Measurements from ENCODE around the gene USP5.

USP5 gene, protein sequence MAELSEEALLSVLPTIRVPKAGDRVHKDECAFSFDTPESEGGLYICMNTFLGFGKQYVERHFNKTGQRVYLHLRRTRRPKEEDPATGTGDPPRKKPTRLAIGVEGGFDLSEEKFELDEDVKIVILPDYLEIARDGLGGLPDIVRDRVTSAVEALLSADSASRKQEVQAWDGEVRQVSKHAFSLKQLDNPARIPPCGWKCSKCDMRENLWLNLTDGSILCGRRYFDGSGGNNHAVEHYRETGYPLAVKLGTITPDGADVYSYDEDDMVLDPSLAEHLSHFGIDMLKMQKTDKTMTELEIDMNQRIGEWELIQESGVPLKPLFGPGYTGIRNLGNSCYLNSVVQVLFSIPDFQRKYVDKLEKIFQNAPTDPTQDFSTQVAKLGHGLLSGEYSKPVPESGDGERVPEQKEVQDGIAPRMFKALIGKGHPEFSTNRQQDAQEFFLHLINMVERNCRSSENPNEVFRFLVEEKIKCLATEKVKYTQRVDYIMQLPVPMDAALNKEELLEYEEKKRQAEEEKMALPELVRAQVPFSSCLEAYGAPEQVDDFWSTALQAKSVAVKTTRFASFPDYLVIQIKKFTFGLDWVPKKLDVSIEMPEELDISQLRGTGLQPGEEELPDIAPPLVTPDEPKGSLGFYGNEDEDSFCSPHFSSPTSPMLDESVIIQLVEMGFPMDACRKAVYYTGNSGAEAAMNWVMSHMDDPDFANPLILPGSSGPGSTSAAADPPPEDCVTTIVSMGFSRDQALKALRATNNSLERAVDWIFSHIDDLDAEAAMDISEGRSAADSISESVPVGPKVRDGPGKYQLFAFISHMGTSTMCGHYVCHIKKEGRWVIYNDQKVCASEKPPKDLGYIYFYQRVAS

DNA sequence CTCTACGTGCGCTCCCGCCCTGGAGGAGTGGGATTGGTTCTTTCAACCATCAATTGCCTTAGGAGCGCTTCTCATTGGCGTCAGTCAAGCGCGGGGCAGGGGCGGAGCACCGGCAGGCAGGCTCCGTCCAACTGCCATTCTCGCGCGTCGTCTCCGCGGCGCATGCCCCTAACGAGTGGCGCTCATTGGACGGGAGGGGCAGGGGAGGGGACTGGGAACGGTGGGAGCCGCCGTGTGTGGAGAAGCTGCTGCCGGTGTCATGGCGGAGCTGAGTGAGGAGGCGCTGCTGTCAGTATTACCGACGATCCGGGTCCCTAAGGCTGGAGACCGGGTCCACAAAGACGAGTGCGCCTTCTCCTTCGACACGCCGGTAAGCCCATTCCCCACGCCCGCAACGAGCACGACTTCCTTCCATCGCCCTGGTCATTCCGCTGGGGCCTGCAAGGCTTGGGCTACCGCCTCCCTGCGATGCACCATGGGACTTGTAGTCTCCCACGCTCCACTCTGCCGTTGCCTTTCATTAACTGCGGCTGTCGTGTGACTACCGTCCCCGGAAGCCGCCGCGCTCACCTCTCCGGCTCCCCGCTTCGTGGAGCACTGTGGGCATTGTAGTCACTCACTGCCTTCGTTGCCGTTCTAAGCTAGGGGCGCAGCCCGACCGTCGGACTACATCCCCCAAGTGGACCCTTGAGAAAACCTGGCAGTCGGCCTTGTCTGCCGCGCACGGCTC lies at the start of gene USP5:
Gene USP5, plus strand, starts transcription at position 230 of the 730 bp plus-strand sequence. Its CDS starts 30 bp downstream, at position 260.
- Mint-ChIP-seq H3K4me3 (peak within 1 kb of the TSS; percentile 89), H3K27me3 (no peaks in the 10 kb centered on the region), H3K36me3 (ENCODE audit: low read depth) (peaks cover 78% of the 10 kb centered on the region), H3K27ac (peak within 1 kb of the TSS; percentile 98), H3K4me1 (ENCODE audit: low read depth) (peaks cover 38% of the 10 kb centered on the region), H3K9me3 (no peaks in the 10 kb centered on the region)
- peak; percentile 97 for DNase-seq

DNA sequence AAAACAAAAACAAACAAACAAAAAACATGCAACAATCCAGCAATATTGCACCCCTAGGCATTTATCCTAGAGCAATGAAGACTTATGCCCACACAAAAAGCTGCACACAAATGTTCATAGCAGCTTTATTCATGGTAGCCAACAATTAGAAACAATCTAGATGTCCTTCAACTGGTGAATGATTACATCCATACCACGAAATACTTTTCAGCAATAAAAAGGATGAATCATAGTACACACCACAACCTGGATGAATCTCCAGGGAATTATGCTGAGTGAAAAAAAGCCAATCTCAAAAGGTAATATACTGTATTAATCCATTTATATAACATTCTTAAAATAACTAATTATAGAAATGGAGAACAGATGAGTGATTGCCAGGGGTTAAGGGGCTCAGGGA lies 44.8 kb upstream of the USP5 start:
- H3K27me3 Mint-ChIP-seq, result no peaks in the 10 kb centered on the region
- no peak overlapping the region for H3K27ac Mint-ChIP-seq
- H3K36me3 Mint-ChIP-seq (ENCODE audit: low read depth), result peaks cover 50% of the 10 kb centered on the region
- peaks cover 17% of the 10 kb centered on the region for H3K4me1 Mint-ChIP-seq (ENCODE audit: low read depth)
- no peak for DNase-seq
- H3K4me3 Mint-ChIP-seq, result no peak overlapping the region
- no peaks in the 10 kb centered on the region for H3K9me3 Mint-ChIP-seq

- Mint-ChIP-seq H3K27me3 (no peaks in the 10 kb centered on the region), H3K4me3 (no peak overlapping the region), H3K36me3 (ENCODE audit: low read depth) (peaks cover 46% of the 10 kb centered on the region), H3K4me1 (ENCODE audit: low read depth) (peaks cover 17% of the 10 kb centered on the region), H3K27ac (peak overlapping the region; percentile 35), H3K9me3 (no peaks in the 10 kb centered on the region)
- no peak for DNase-seq
These were observed 42.9 kb upstream of the USP5 start for GRCh38 chr12:6809056-6809455.

- DNase-seq, result no peak
- Mint-ChIP-seq H3K9me3 (no peaks in the 10 kb centered on the region), H3K36me3 (ENCODE audit: low read depth) (peaks cover 52% of the 10 kb centered on the region), H3K27ac (peak overlapping the region; percentile 31), H3K4me3 (no peak overlapping the region), H3K27me3 (no peaks in the 10 kb centered on the region), H3K4me1 (ENCODE audit: low read depth) (peaks cover 15% of the 10 kb centered on the region)
These were observed 41.2 kb upstream of the USP5 start for GRCh38 chr12:6810758-6811157.

- Mint-ChIP-seq H3K27ac (no peak overlapping the region), H3K4me1 (ENCODE audit: low read depth) (peaks cover 15% of the 10 kb centered on the region), H3K27me3 (no peaks in the 10 kb centered on the region), H3K36me3 (ENCODE audit: low read depth) (peaks cover 62% of the 10 kb centered on the region), H3K9me3 (no peaks in the 10 kb centered on the region), H3K4me3 (no peak overlapping the region)
- DNase-seq, result no peak
These were observed 38.6 kb upstream of the USP5 start for GRCh38 chr12:6813363-6813762.

- no peak for DNase-seq
- Mint-ChIP-seq H3K27ac (no peak overlapping the region), H3K27me3 (peaks cover 6% of the 10 kb centered on the region), H3K4me3 (no peak overlapping the region), H3K36me3 (ENCODE audit: low read depth) (peaks cover 63% of the 10 kb centered on the region), H3K4me1 (ENCODE audit: low read depth) (peaks cover 8% of the 10 kb centered on the region), H3K9me3 (no peaks in the 10 kb centered on the region)
These were observed 35.4 kb upstream of the USP5 start for GRCh38 chr12:6816598-6816997.

DNA sequence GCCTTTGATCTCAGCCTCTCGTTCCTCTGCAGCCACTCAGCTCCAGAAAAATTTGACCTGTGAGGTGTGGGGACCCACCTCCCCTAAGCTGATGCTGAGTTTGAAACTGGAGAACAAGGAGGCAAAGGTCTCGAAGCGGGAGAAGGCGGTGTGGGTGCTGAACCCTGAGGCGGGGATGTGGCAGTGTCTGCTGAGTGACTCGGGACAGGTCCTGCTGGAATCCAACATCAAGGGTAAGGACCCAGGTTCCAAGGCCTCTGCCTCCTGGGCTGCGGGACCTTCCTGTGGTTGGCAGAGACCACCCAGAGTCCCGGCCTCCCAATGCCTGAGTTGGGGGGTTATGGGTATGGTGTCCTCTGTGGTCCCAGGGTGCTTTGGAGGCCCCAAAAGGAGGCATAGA lies 34.9 kb upstream of the USP5 start:
- Mint-ChIP-seq H3K27ac (no peak overlapping the region), H3K9me3 (no peaks in the 10 kb centered on the region), H3K4me3 (no peak overlapping the region), H3K27me3 (peaks cover 10% of the 10 kb centered on the region), H3K4me1 (ENCODE audit: low read depth) (peaks cover 12% of the 10 kb centered on the region), H3K36me3 (ENCODE audit: low read depth) (peaks cover 63% of the 10 kb centered on the region)
- DNase-seq, result no peak

- Mint-ChIP-seq H3K36me3 (ENCODE audit: low read depth) (peaks cover 63% of the 10 kb centered on the region), H3K4me3 (no peak overlapping the region), H3K27ac (peak overlapping the region; percentile 1)
These were observed 34.2 kb upstream of the USP5 start for GRCh38 chr12:6817662-6818157.

GRCh38 chr12:6818222-6818621 lies 33.7 kb upstream of the USP5 start:
- H3K4me1 Mint-ChIP-seq (ENCODE audit: low read depth), result peaks cover 13% of the 10 kb centered on the region
- no peak for DNase-seq
- no peaks in the 10 kb centered on the region for H3K9me3 Mint-ChIP-seq
- H3K36me3 Mint-ChIP-seq (ENCODE audit: low read depth), result peaks cover 63% of the 10 kb centered on the region
- H3K27me3 Mint-ChIP-seq, result peaks cover 21% of the 10 kb centered on the region
- no peak overlapping the region for H3K27ac Mint-ChIP-seq
- no peak overlapping the region for H3K4me3 Mint-ChIP-seq

More at GRCh38 chr12:6817662-6818157, 34.2 kb upstream of the USP5 start:
- H3K27me3 Mint-ChIP-seq, result peaks cover 16% of the 10 kb centered on the region
- H3K9me3 Mint-ChIP-seq, result no peaks in the 10 kb centered on the region
- H3K4me1 Mint-ChIP-seq (ENCODE audit: low read depth), result peaks cover 13% of the 10 kb centered on the region
- DNase-seq, result no peak

DNA sequence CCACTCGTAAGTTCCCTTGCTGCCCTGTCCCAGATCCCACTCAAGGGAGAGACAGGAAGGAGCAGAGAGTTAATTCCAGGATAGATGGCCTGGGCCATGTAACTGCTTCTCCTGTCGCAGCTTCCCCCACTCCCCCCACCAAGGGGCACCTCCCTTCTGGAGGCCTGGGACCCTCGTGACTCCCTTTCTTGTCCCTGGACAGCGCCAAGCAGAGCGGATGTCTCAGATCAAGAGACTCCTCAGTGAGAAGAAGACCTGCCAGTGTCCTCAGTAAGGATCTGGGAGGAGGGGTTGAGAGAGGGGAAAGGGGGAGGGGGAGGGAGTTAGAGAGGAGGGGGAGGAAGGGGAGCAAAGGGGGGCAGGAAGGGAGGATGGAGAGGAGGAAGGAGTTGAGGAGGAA lies 33.3 kb upstream of the USP5 start:
- H3K9me3 Mint-ChIP-seq, result no peaks in the 10 kb centered on the region
- no peak for DNase-seq
- no peak overlapping the region for H3K27ac Mint-ChIP-seq

DNA sequence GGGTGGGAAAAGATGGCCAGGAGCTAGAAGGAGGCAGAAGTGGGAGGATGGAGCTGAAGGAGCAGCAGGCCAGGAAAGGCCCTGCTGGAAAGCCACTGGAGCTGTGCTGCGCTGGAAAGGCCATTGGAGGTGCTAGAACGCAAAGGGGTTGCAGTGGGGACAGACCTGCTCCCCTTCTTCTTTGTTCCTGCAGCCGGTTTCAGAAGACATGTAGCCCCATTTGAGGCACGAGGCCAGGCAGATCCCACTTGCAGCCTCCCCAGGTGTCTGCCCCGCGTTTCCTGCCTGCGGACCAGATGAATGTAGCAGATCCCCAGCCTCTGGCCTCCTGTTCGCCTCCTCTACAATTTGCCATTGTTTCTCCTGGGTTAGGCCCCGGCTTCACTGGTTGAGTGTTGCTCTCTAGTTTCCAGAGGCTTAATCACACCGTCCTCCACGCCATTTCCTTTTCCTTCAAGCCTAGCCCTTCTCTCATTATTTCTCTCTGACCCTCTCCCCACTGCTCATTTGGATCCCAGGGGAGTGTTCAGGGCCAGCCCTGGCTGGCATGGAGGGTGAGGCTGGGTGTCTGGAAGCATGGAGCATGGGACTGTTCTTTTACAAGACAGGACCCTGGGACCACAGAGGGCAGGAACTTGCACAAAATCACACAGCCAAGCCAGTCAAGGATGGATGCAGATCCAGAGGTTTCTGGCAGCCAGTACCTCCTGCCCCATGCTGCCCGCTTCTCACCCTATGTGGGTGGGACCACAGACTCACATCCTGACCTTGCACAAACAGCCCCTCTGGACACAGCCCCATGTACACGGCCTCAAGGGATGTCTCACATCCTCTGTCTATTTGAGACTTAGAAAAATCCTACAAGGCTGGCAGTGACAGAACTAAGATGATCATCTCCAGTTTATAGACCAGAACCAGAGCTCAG lies 32.6 kb upstream of the USP5 start:
- no peaks in the 10 kb centered on the region for H3K9me3 Mint-ChIP-seq
- H3K4me3 Mint-ChIP-seq, result no peak overlapping the region
- H3K27ac Mint-ChIP-seq, result peak overlapping the region; percentile 37
- H3K27me3 Mint-ChIP-seq, result peaks cover 31% of the 10 kb centered on the region
- peaks cover 51% of the 10 kb centered on the region for H3K36me3 Mint-ChIP-seq (ENCODE audit: low read depth)
- H3K4me1 Mint-ChIP-seq (ENCODE audit: low read depth), result peaks cover 13% of the 10 kb centered on the region
- no peak for DNase-seq

More for the DNA sequence above, 33.3 kb upstream of the USP5 start:
- Mint-ChIP-seq H3K27me3 (peaks cover 25% of the 10 kb centered on the region), H3K4me1 (ENCODE audit: low read depth) (peaks cover 13% of the 10 kb centered on the region), H3K36me3 (ENCODE audit: low read depth) (peaks cover 59% of the 10 kb centered on the region), H3K4me3 (no peak overlapping the region)

GRCh38 chr12:6820166-6820565 lies 31.8 kb upstream of the USP5 start:
- no peak overlapping the region for H3K4me3 Mint-ChIP-seq
- no peak overlapping the region for H3K27ac Mint-ChIP-seq
- H3K9me3 Mint-ChIP-seq, result no peaks in the 10 kb centered on the region
- no peak for DNase-seq
- peaks cover 14% of the 10 kb centered on the region for H3K4me1 Mint-ChIP-seq (ENCODE audit: low read depth)
- H3K27me3 Mint-ChIP-seq, result peaks cover 37% of the 10 kb centered on the region
- H3K36me3 Mint-ChIP-seq (ENCODE audit: low read depth), result peaks cover 44% of the 10 kb centered on the region

DNA sequence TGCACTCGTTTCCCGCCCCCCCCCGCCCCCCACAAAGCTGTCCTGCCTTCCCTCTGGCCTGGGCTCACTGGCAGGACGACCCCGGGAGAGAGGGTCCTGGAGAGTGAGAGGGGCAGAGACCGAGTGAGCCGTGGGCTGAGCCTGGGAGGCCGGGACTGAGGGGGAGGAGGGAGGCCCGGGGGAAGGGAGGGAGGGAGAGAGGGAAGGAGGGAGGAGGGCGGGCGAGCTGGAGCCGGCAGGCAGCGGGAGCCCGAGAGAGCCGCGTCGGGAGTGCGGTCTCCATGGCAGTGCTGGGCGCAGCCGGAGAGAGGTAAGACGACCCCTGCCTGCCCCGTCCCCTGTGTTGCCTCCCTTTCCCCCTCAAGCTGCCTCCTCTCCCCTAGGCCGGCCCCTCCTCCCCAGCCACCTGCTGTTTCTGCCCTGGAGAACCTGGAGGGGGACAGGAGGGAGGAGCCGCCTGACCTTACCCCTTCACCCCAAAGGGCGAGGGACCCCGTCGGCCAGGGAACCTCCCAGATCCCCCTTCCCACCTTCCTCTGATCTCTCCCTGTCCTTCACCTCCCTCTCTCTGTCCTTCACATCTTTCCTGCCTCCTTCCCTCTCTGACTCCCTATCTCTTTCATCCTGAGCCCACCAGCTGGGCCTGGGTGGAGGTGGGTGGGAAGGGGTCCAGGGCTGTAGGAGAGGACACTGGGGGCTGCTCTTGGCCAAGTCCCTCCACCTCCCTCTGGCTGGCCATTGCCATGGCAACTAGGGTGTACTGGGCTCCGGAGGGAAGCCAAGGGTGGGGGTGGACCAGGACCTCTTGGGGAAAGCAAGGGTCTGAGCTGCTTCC lies 30.1 kb upstream of the USP5 start, which contains the start of gene GPR162:
Gene GPR162, plus strand, starts transcription at position 231 of the 835 bp plus-strand sequence. CDS start 2,078 bp downstream, outside the sequence.
- H3K9me3 Mint-ChIP-seq, result no peaks in the 10 kb centered on the region
- H3K4me3 Mint-ChIP-seq, result peak within 1 kb of the TSS; percentile 43
- no peak for DNase-seq
- peaks cover 18% of the 10 kb centered on the region for H3K4me1 Mint-ChIP-seq (ENCODE audit: low read depth)
- H3K27me3 Mint-ChIP-seq, result peaks cover 52% of the 10 kb centered on the region
- H3K36me3 Mint-ChIP-seq (ENCODE audit: low read depth), result peaks cover 29% of the 10 kb centered on the region
- H3K27ac Mint-ChIP-seq, result peak within 1 kb of the TSS; percentile 57
